ENCODE measurements around the gene HORMAD2.
A peak's percentile ranks its signal among the peaks of the same experiment; 100 is the strongest.
"Not testable (repeated sequence)": the region's sequence is repeated elsewhere in the genome, so short reads cannot be mapped to it uniquely, and the experiment has no call there.

Gene HORMAD2

GRCh38 chr22:30212996-30213441 lies 132.8 kb downstream of the HORMAD2 start:
- H3K4me3 ChIP-seq: no peak overlapping the region
- peak overlapping the region in 1 of 2 donors; percentile 40 for H3K27ac ChIP-seq
- TF ChIP-seq, protein P1, sequence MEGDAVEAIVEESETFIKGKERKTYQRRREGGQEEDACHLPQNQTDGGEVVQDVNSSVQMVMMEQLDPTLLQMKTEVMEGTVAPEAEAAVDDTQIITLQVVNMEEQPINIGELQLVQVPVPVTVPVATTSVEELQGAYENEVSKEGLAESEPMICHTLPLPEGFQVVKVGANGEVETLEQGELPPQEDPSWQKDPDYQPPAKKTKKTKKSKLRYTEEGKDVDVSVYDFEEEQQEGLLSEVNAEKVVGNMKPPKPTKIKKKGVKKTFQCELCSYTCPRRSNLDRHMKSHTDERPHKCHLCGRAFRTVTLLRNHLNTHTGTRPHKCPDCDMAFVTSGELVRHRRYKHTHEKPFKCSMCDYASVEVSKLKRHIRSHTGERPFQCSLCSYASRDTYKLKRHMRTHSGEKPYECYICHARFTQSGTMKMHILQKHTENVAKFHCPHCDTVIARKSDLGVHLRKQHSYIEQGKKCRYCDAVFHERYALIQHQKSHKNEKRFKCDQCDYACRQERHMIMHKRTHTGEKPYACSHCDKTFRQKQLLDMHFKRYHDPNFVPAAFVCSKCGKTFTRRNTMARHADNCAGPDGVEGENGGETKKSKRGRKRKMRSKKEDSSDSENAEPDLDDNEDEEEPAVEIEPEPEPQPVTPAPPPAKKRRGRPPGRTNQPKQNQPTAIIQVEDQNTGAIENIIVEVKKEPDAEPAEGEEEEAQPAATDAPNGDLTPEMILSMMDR (IDR thresholded peaks at IDR 0.05): no peak
- DNase-seq (ENCODE audit: low spot score): no peak

- no peak overlapping the region for H3K4me3 ChIP-seq
- H3K27ac ChIP-seq: no peak overlapping the region
- TF ChIP-seq, protein P1 (IDR thresholded peaks at IDR 0.05): no peak
- no peak for DNase-seq (ENCODE audit: low spot score)
These were observed 134.6 kb downstream of the HORMAD2 start for GRCh38 chr22:30214703-30215407.

DNA sequence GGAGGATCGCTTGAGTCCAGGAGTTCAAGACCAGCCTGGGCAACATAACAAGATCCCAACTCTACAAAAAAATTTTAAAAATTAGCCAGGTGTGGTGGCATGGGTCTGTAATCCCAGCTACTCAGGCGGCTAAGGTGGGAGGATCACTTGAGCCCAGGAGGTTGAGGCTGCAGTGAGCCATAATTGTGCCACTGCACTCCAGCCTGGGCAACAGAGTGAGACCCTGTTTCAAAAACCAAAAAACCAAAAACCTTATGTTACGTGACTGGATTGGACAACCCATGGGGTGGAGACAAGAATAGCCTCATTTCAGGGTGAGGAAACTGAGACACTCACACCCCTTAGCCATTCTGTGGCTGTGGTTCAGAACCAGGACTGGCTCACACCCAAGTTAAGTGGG lies 136.0 kb downstream of the HORMAD2 start:
- not testable (repeated sequence) for DNase-seq (ENCODE audit: low spot score)

GRCh38 chr22:30216710-30217109 lies 136.4 kb downstream of the HORMAD2 start:
- DNase-seq (ENCODE audit: low spot score): no peak
- Histone ChIP-seq H3K4me3 (no peak overlapping the region), H3K27ac (no peak overlapping the region)
- TF ChIP-seq, protein P1 (IDR thresholded peaks at IDR 0.05): no peak

More for the DNA sequence above, 136.0 kb downstream of the HORMAD2 start:
- not testable (repeated sequence) for H3K4me3 ChIP-seq, H3K27ac ChIP-seq

GRCh38 chr22:30217698-30218560 lies 137.7 kb downstream of the HORMAD2 start:
- Histone ChIP-seq H3K4me3 (peak overlapping the region; percentile 35), H3K27ac (peak overlapping the region; percentile 48 to 85)
- DNase-seq (ENCODE audit: low spot score): no peak
- TF ChIP-seq, protein P1 (IDR thresholded peaks at IDR 0.05): no peak

- H3K27ac ChIP-seq: no peak overlapping the region
- TF ChIP-seq, protein P1 (IDR thresholded peaks at IDR 0.05): no peak
- no peak for DNase-seq (ENCODE audit: low spot score)
- H3K4me3 ChIP-seq: no peak overlapping the region
These were observed 138.9 kb downstream of the HORMAD2 start for GRCh38 chr22:30219049-30219654.

DNA sequence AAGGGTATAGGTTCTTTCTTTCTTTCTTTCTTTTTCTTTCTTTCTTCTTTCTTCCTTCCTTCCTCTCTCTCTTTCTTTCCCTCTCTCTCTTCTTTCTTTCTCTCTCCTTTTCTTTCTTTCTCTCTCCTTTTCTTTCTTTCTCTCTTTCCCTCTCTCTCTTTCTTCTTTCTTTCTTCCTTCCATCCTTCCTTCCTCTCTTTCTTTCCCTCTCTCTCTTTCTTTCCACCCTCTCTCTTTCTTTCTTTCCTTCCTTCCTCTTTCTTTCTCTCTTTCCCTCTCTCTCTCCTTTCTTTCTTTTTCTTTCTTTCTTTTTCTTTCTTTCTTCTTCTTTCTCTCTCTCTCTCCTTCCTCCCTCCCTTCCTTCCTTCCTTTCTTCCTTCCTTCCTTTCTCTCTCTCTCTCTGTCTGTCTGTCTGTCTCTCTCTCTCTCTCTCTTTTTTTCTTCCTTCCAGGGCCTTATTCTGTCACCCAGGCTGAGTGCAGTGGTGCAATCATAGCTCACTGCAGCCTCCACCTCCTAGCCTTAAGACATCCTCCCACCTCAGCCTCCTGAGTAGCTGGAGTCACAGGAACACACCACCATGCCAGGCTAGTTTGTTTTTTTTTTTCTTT lies 139.5 kb downstream of the HORMAD2 start:
- no peak for DNase-seq (ENCODE audit: low spot score)
- H3K4me3 ChIP-seq: no peak overlapping the region
- H3K27ac ChIP-seq: no peak overlapping the region
- TF ChIP-seq, protein P1 (IDR thresholded peaks at IDR 0.05): no peak

Measured in coronary artery (tissue), 2 donors.